Measurements from ENCODE around the gene SSC4D.
"Not testable (repeated sequence)": the region's sequence is repeated elsewhere in the genome, so short reads cannot be mapped to it uniquely, and the experiment has no call there.

Gene SSC4D

DNA sequence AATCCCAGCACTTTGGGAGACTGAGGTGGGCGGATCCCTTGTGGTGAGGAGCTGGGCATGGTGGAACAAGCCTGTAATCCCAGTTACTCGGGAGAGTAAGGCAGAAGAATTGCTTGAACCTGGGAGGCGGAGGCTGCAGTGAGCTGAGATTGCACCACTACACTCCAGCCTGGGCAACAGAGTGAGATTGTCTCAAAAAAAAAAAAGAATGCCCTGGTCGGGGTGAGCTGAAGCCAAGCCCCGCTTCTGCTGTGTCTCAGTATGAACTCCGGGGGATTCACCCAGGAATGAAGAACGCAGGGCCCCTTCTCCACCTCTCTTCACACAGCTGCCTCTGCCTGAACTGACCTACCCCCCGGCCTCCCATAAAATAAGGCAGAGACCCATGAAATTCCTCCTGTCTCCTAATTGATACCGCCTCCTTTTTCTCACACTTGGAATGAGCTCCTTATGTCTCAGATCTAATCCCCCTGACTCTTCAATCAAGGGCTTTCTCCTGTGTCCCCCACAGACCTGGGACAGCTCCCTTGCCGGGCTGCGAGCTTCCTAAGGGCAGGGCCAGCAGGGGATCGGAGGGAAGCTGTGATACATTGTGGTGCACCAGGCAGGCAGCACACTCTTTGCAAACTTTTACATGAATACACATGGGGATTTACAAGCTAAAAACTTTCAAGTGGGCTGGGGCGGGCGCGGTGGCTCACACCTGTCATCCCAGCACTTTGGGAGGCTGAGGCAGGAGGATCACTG is 14.3 kb upstream of the SSC4D start:
- DNase-seq (ENCODE audit: extremely low read depth, low read depth) = no peak

DNA sequence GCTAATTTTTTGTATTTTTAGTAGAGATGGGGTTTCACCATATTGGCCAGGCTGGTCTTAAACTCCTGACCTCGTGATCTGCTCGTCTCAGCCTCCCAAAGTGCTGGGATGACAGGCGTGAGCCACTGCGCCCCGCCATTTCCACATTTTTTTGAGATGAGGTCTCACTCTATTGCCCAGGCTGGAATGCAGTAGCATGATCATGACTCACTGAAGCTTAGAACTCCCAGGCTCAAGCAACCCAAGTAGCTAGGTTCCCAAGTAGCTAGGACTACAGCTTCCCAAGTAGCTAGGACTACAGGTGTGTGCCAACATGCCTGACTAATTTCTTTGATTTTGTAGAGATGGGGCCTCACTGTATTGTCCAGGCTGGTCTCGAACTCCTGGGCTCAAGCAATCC is 11.6 kb upstream of the SSC4D start:
- peak; percentile 62 for DNase-seq (ENCODE audit: extremely low read depth, low read depth)

More for the DNA sequence above, 14.3 kb upstream of the SSC4D start:
- TF ChIP-seq, protein P1, sequence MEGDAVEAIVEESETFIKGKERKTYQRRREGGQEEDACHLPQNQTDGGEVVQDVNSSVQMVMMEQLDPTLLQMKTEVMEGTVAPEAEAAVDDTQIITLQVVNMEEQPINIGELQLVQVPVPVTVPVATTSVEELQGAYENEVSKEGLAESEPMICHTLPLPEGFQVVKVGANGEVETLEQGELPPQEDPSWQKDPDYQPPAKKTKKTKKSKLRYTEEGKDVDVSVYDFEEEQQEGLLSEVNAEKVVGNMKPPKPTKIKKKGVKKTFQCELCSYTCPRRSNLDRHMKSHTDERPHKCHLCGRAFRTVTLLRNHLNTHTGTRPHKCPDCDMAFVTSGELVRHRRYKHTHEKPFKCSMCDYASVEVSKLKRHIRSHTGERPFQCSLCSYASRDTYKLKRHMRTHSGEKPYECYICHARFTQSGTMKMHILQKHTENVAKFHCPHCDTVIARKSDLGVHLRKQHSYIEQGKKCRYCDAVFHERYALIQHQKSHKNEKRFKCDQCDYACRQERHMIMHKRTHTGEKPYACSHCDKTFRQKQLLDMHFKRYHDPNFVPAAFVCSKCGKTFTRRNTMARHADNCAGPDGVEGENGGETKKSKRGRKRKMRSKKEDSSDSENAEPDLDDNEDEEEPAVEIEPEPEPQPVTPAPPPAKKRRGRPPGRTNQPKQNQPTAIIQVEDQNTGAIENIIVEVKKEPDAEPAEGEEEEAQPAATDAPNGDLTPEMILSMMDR (IDR thresholded peaks at IDR 0.05; ENCODE audit: low read depth, low read length) = no peak

DNA sequence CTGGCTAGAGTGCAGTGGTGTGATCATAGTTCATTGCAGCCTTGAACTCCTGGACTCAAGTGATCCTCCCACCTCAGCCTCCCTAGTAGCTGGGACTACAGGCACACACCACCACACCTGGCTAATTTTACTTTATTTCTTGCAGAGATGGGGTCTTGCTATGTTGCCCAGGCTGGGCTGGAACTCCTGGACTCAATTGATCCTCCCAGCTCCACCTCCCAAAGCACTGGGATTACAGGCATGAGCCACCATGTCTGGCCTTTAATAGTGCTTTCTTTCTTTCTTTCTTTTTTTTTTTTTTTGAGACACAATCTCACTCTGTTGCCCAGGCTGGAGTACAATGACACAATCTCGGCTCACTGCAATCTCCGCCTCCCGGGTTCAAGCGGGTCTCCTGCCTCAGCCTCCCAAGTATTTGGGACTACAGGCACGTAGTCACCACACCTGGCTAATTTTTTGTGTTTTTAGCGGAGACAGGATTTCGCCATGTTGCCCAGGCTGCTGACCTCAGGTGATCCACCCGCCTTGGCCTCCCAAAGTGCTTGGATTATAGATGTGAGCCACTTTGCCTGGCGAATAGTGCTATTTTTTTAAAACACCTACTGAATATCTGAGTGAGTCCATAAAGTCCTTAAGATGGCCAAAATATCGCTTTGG is 8.3 kb upstream of the SSC4D start:
- not testable (repeated sequence) for DNase-seq (ENCODE audit: extremely low read depth, low read depth)

DNA sequence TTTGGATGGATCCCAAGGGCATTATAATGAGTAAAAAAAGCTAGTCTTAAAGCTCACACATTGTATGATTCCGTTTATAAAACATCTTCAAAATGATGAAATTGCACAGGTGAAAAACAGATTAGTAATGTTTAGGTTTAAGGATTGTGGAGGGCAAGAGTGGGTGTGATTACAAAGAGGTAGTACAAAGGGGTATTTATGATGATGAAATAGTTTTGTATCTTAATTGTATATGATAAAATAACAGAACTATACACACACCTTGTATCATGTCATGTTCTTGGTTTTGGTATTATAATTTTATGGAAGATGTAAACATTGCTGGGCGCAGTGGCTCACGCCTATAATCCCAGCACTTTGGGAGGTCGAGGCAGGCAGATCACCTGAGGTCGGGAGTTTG is 2.8 kb upstream of the SSC4D start:
- DNase-seq (ENCODE audit: extremely low read depth, low read depth) = no peak
- TF ChIP-seq, protein P1 (IDR thresholded peaks at IDR 0.05; ENCODE audit: low read depth, low read length) = no peak

DNA sequence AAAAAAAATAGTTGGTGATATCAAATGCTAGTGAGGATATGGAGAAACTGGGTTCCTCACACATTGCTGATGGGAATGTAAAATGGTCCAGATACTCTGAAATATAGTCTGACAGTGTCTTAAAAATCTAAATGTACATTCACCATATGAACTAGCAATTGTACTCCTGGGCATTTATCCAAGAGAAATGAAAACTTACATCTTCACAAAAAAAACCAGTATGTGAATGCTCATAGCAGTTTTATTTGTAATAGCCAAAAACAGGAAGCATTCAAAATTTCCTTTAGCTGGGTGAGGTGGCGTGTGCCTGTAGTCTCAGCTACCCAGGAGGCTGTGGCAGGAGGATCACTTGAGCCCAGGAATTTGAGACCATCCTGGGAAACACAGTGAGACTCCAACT is 2.1 kb upstream of the SSC4D start:
- TF ChIP-seq, protein P1 (IDR thresholded peaks at IDR 0.05; ENCODE audit: low read depth, low read length) = no peak
- DNase-seq (ENCODE audit: extremely low read depth, low read depth) = no peak

DNA sequence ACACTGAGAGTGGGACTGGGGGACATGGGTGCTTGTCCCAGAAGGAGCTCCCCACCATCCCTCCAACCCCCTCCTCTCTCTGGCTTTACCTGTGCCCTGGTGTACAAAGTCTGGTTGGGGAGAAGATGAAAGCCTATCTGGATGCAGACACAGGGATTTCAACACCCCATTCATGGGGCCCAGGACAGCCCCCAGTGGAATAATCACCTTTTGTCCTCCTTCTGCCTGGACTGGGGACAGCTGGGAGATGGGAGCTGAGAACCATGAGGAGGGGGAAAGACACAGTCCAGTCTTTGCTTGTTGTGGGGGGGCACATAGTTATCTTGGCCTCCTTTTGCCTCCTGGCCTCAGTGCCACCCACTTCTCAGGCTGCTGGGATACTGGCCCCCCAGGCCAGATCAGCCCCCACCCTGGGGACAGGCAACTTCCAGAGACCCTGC is 1.4 kb downstream of the SSC4D start:
- TF ChIP-seq, protein P1 (IDR thresholded peaks at IDR 0.05; ENCODE audit: low read depth, low read length) = no peak
- DNase-seq (ENCODE audit: extremely low read depth, low read depth) = no peak

DNA sequence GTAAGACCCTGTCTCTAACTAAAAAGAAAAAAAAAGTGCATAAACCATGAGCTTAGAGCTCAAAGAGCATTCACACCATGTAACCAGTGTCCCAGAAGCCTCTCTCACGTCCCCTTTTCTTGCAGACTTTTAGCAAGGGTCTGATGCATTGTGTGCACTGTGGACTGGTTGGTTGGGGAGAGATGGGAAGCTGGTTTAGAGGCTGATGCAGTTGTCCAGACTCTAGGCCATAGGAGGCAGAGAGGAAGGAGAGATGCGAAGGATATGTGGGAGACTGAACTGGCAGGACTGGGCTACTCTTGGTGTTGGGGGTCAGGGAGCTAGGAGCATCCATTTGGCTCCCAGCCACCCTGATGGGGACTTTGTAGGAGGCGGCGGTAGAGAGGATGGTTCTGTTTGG is 1.8 kb downstream of the SSC4D start:
- TF ChIP-seq, protein P1 (IDR thresholded peaks at IDR 0.05; ENCODE audit: low read depth, low read length) = no peak

DNA sequence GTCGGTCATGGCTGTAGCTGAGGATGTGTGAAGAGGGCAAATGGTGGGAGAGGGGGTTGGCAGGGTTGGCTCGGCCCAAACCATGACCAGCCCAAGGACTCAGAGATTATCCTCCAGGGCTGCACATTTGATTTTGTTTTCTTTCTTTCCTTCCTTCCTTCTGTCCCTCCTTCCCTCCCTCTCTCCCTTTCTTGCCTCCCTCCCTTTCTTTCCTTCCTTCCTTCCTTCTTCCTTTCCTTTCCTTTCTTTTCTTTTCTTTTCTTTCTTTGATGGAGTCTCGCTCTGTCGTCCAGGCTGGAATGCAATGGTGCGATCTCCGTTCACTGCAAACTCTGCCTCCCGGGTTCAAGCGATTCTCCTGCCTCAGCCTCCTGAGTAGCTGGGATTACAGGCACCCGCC is 3.8 kb downstream of the SSC4D start:
- DNase-seq (ENCODE audit: extremely low read depth, low read depth) = no peak
- TF ChIP-seq, protein P1 (IDR thresholded peaks at IDR 0.05; ENCODE audit: low read depth, low read length) = no peak

More for the DNA sequence above, 1.8 kb downstream of the SSC4D start:
- no peak for DNase-seq (ENCODE audit: extremely low read depth, low read depth)
